CD4-positive, alpha-beta T cell (primary cell): ENCODE data around the gene MYOF. TPM values are rescaled to one million over a fixed set of nuclear protein-coding genes. Genes with fewer than 3 reads are reported as not detected.
"Not testable (repeated sequence)": the region's sequence is repeated elsewhere in the genome, so short reads cannot be mapped to it uniquely, and the experiment has no call there.

ENCODE experiments used
- ATAC-seq: fragments of 200-7000 bp; cut with Tn5 transposase; one replicate; pipeline ENCODE4 v1.10.0; 2022; ENCODE audit warnings: mild to moderate bottlenecking; ENCODE audit not compliant: poor library complexity
- CTCF ChIA-PET: fragments of 350-600 bp; sonication (Branson Sonifier 250); formaldehyde crosslinking; loops from one replicate; lab custom pipeline; 2021; ENCODE audit warnings: antibody characterized with exemption, inconsistent platforms; lab: Charles Lee
- POLR2A ChIA-PET: fragments of 350-600 bp; sonication (Branson Sonifier 250); formaldehyde crosslinking; loops from one replicate; lab custom pipeline; 2021; ENCODE audit warnings: antibody characterized with exemption, inconsistent platforms; lab: Charles Lee
- DNase-seq, 14 experiments: peaks; one replicate each; pipeline ENCODE4 v3.0.0-alpha.2; 2013 to 2020; ENCODE audit warnings: mixed read lengths in 2 of 14
- H3K27ac ChIP-seq, 2 donors: one replicate each; pipeline versions ENCODE4 v1.5.1 to v1.7.0; 2013; ENCODE audit warnings: low read length in 2 of 2, low read depth in 1 of 2, mild to moderate bottlenecking in 1 of 2
- H3K27me3 ChIP-seq, 2 experiments: 1 replicate in 1 of 2; 2 replicates in 1 of 2; pipeline versions ENCODE4 v1.6.1 to v1.7.0; 2013; ENCODE audit warnings: low read length in 2 of 2, control low read depth in 1 of 2, mild to moderate bottlenecking in 1 of 2, moderate library complexity in 1 of 2; ENCODE audit not compliant: insufficient read depth in 2 of 2, control insufficient read depth in 1 of 2
- H3K36me3 ChIP-seq: one replicate; pipeline ENCODE4 v1.6.1; 2013; ENCODE audit warnings: low read length, control low read depth; ENCODE audit not compliant: insufficient read depth
- H3K4me1 ChIP-seq: one replicate; pipeline ENCODE4 v1.6.1; 2013; ENCODE audit warnings: low read length, control low read depth; ENCODE audit not compliant: insufficient read depth
- H3K4me3 ChIP-seq: one replicate; pipeline ENCODE4 v1.5.1; 2013; ENCODE audit warnings: mild to moderate bottlenecking, low read length, moderate library complexity
- H3K9me3 ChIP-seq, 2 experiments: 1 replicate in 1 of 2; 2 replicates in 1 of 2; pipeline versions ENCODE4 v1.6.1 to v1.7.0; 2013; ENCODE audit warnings: low read length in 2 of 2, mild to moderate bottlenecking in 2 of 2, control low read depth in 1 of 2, moderate library complexity in 1 of 2; ENCODE audit not compliant: control insufficient read depth in 1 of 2, insufficient read depth in 1 of 2
- H3K27ac Mint-ChIP-seq: one replicate; pipeline ENCODE4 v1.8.0; 2020; ENCODE audit warnings: mixed read lengths
- H3K27me3 Mint-ChIP-seq: one replicate; pipeline ENCODE4 v1.8.0; 2021; ENCODE audit warnings: mixed read lengths
- H3K36me3 Mint-ChIP-seq: one replicate; pipeline ENCODE4 v1.8.0; 2021; ENCODE audit warnings: low read depth, mixed read lengths
- H3K4me1 Mint-ChIP-seq: one replicate; pipeline ENCODE4 v1.8.0; 2021; ENCODE audit warnings: low read depth, mixed read lengths
- H3K4me3 Mint-ChIP-seq: one replicate; pipeline ENCODE4 v1.8.0; 2020; ENCODE audit warnings: mild to moderate bottlenecking, mixed read lengths
- H3K9me3 Mint-ChIP-seq: one replicate; pipeline ENCODE4 v1.8.0; 2020; ENCODE audit warnings: mixed read lengths
- CTCF ChIP-seq: fragments of 200-600 bp; IDR thresholded peaks from one replicate; pipeline ENCODE4 v1.8.0; 2022; ENCODE audit warnings: antibody characterized with exemption, mild to moderate bottlenecking
- intact Hi-C, 2 experiments: fragments of 100-400 bp; cut with DNase I in 1 of 2; cut with micrococcal nuclease in 1 of 2; formaldehyde crosslinking; loops; one replicate each; pipeline versions ENCODE4 v1.15.1 to v1.9.0; 2023 to 2025; cut with DNase I, micrococcal nuclease
- total RNA-seq, 174 experiments: library from RNA in 2 of 174; stranded (reverse) in 2 of 174; gene quantifications; one replicate each; pipeline ENCODE4 v1.2.3 and lab custom pipeline; 2021 to 2026

The MYOF gene
- total RNA-seq, 2 experiments from 2014 or later: 0.14 to 0.27 TPM

GRCh38 chr10:93420091-93420490 is 62.0 kb downstream of the MYOF start:
- CTCF ChIA-PET: no interaction called here
- intact Hi-C loops: no loop called here
- Mint-ChIP-seq H3K4me1 (peaks cover 21% of the 10 kb centered on the region), H3K27me3 (no peaks in the 10 kb centered on the region), H3K4me3 (no peak overlapping the region), H3K9me3 (no peaks in the 10 kb centered on the region), H3K36me3 (no peaks in the 10 kb centered on the region), H3K27ac (no peak overlapping the region)
- Histone ChIP-seq H3K9me3 (no peaks in the 10 kb centered on the region), H3K36me3 (no peaks in the 10 kb centered on the region), H3K4me3 (no peak overlapping the region), H3K4me1 (peaks cover under 1% of the 10 kb centered on the region), H3K27ac (no peak overlapping the region), H3K27me3 (no peaks in the 10 kb centered on the region)
- POLR2A ChIA-PET: no interaction called here
- DNase-seq (no peak), ATAC-seq (no peak)
- no peak for TF ChIP-seq CTCF

DNA sequence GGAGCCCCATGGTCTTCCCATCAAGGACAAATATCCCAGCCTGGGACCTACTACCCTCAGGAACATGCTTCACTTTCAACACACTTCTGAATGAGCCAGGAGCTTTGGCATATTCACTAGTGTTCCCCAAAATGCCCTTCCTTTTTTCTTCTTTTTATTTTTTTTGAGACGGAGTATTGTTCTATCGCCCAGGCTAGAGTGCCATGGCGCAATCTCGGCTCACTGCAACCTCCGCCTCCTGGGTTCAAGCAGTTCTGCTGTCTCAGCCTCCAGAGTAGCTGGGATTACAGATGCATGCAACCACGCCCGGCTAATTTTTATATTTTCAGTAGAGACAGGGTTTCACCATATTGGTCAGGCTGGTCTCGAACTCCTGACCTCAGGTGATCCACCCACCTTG is 63.1 kb downstream of the MYOF start:
- H3K36me3 ChIP-seq, H3K27me3 Mint-ChIP-seq, POLR2A ChIA-PET, H3K4me3 Mint-ChIP-seq, H3K36me3 Mint-ChIP-seq, H3K27ac Mint-ChIP-seq, H3K4me3 ChIP-seq, H3K27me3 ChIP-seq, H3K9me3 Mint-ChIP-seq, ATAC-seq, DNase-seq, H3K9me3 ChIP-seq, H3K4me1 ChIP-seq, H3K27ac ChIP-seq, intact Hi-C loops, CTCF ChIA-PET: not testable (repeated sequence)
- peaks cover 32% of the 10 kb centered on the region for H3K4me1 Mint-ChIP-seq

- Mint-ChIP-seq H3K4me3 (no peak overlapping the region), H3K4me1 (peaks cover 43% of the 10 kb centered on the region), H3K9me3 (no peaks in the 10 kb centered on the region), H3K27ac (no peak overlapping the region), H3K36me3 (no peaks in the 10 kb centered on the region), H3K27me3 (no peaks in the 10 kb centered on the region)
- H3K4me1 ChIP-seq: peaks cover 21% of the 10 kb centered on the region
- H3K4me3 ChIP-seq: no peak overlapping the region
- H3K9me3 ChIP-seq: no peaks in the 10 kb centered on the region
- no peak overlapping the region for H3K27ac ChIP-seq
- ATAC-seq (no peak), DNase-seq (no peak)
- H3K36me3 ChIP-seq: no peaks in the 10 kb centered on the region
- intact Hi-C loops: no loop called here
- ChIA-PET POLR2A (no interaction called here), CTCF (interaction anchor here (0.6 kb wide), 1 partner anchor 13 kb away, joined by 5 read pairs; no protein-coding TSS in a partner anchor)
- H3K27me3 ChIP-seq: no peaks in the 10 kb centered on the region
- TF ChIP-seq CTCF: no peak
Measured at GRCh38 chr10:93417921-93418320, 64.2 kb downstream of the MYOF start.

GRCh38 chr10:93417266-93417665 is 64.9 kb downstream of the MYOF start:
- Histone ChIP-seq H3K4me1 (peaks cover 27% of the 10 kb centered on the region), H3K36me3 (no peaks in the 10 kb centered on the region), H3K27me3 (no peaks in the 10 kb centered on the region), H3K27ac (no peak overlapping the region), H3K9me3 (no peaks in the 10 kb centered on the region), H3K4me3 (no peak overlapping the region)
- POLR2A ChIA-PET: no interaction called here
- Mint-ChIP-seq H3K27me3 (no peaks in the 10 kb centered on the region), H3K4me1 (peaks cover 49% of the 10 kb centered on the region), H3K9me3 (no peaks in the 10 kb centered on the region), H3K4me3 (no peak overlapping the region), H3K36me3 (no peaks in the 10 kb centered on the region), H3K27ac (no peak overlapping the region)
- DNase-seq (no peak), ATAC-seq (no peak)
- no peak for TF ChIP-seq CTCF
- CTCF ChIA-PET: no interaction called here
- intact Hi-C loops: no loop called here
